ENCODE measurements around the gene SEC24A. TPM values are rescaled to one million over a fixed set of nuclear protein-coding genes. Genes with fewer than 3 reads are reported as not detected.

The SEC24A gene
- polyA plus RNA-seq, 1 donor from 2014 or later = 24.7 TPM

DNA sequence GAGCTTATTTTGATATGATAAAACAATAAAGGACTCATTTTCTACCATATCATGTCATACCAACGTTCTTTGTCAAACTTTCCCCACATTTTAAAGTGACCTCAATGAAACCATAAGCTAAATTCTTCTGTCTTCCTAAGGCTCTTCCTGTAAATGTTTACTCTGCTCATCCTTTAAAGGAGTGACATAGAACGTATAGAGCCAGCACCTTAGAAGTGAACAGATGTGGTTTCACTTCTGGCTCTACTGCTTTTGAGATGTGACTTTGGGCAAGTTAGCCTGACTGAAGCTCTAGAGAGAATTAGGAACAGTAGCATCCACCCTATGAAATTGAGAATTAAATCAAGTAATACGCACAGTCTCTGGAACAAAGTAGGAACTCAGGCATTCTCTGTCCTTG is 40.0 kb upstream of the SEC24A start:
- Histone ChIP-seq H2AFZ (ENCODE audit: low read depth, low read length) (no peak overlapping the region), H3K9me3 (ENCODE audit: low read length) (no peaks in the 10 kb centered on the region), H3K36me3 (ENCODE audit: insufficient read depth, low read length) (no peaks in the 10 kb centered on the region), H3K4me2 (ENCODE audit: low read length) (no peak overlapping the region), H3K27ac (ENCODE audit: low read length) (no peak overlapping the region), H3K79me2 (replicated peaks; ENCODE audit: insufficient read depth, low read length) (no peaks in the 10 kb centered on the region), H3F3A (ENCODE audit: insufficient read depth, low read length, poor library complexity, severe bottlenecking) (no peaks in the 10 kb centered on the region), H3K9ac (ENCODE audit: low read length) (no peak overlapping the region), H3K4me3 (ENCODE audit: low read length) (no peak overlapping the region), H4K20me1 (ENCODE audit: insufficient read depth) (no peaks in the 10 kb centered on the region), H3K27me3 (ENCODE audit: insufficient read depth, low read depth, low read length) (no peaks in the 10 kb centered on the region), H3K9me2 (ENCODE audit: insufficient read depth, low read length) (no peaks in the 10 kb centered on the region)
- TF ChIP-seq, protein P1, sequence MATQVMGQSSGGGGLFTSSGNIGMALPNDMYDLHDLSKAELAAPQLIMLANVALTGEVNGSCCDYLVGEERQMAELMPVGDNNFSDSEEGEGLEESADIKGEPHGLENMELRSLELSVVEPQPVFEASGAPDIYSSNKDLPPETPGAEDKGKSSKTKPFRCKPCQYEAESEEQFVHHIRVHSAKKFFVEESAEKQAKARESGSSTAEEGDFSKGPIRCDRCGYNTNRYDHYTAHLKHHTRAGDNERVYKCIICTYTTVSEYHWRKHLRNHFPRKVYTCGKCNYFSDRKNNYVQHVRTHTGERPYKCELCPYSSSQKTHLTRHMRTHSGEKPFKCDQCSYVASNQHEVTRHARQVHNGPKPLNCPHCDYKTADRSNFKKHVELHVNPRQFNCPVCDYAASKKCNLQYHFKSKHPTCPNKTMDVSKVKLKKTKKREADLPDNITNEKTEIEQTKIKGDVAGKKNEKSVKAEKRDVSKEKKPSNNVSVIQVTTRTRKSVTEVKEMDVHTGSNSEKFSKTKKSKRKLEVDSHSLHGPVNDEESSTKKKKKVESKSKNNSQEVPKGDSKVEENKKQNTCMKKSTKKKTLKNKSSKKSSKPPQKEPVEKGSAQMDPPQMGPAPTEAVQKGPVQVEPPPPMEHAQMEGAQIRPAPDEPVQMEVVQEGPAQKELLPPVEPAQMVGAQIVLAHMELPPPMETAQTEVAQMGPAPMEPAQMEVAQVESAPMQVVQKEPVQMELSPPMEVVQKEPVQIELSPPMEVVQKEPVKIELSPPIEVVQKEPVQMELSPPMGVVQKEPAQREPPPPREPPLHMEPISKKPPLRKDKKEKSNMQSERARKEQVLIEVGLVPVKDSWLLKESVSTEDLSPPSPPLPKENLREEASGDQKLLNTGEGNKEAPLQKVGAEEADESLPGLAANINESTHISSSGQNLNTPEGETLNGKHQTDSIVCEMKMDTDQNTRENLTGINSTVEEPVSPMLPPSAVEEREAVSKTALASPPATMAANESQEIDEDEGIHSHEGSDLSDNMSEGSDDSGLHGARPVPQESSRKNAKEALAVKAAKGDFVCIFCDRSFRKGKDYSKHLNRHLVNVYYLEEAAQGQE (IDR thresholded peaks at IDR 0.05; ENCODE audit: borderline replicate concordance) = no peak
- TF ChIP-seq TAF1 (IDR thresholded peaks at IDR 0.05; ENCODE audit: low read depth) (no peak), EZH2 (IDR thresholded peaks at IDR 0.05; ENCODE audit: borderline replicate concordance, insufficient read depth, low read length, poor library complexity, severe bottlenecking) (no peak), POLR2AphosphoS5 (IDR thresholded peaks at IDR 0.05) (no peak), MXI1 (conservative IDR thresholded peaks at IDR 0.05; ENCODE audit: poor library complexity, severe bottlenecking) (no peak), SMC3 (conservative IDR thresholded peaks at IDR 0.05; ENCODE audit: poor library complexity) (no peak), RAD21 (conservative IDR thresholded peaks at IDR 0.05) (no peak), EP300 (conservative IDR thresholded peaks at IDR 0.05; ENCODE audit: poor library complexity, severe bottlenecking) (no peak)
- TF ChIP-seq, protein P2, sequence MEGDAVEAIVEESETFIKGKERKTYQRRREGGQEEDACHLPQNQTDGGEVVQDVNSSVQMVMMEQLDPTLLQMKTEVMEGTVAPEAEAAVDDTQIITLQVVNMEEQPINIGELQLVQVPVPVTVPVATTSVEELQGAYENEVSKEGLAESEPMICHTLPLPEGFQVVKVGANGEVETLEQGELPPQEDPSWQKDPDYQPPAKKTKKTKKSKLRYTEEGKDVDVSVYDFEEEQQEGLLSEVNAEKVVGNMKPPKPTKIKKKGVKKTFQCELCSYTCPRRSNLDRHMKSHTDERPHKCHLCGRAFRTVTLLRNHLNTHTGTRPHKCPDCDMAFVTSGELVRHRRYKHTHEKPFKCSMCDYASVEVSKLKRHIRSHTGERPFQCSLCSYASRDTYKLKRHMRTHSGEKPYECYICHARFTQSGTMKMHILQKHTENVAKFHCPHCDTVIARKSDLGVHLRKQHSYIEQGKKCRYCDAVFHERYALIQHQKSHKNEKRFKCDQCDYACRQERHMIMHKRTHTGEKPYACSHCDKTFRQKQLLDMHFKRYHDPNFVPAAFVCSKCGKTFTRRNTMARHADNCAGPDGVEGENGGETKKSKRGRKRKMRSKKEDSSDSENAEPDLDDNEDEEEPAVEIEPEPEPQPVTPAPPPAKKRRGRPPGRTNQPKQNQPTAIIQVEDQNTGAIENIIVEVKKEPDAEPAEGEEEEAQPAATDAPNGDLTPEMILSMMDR (IDR thresholded peaks at IDR 0.05; ENCODE audit: poor library complexity, severe bottlenecking) = no peak

DNA sequence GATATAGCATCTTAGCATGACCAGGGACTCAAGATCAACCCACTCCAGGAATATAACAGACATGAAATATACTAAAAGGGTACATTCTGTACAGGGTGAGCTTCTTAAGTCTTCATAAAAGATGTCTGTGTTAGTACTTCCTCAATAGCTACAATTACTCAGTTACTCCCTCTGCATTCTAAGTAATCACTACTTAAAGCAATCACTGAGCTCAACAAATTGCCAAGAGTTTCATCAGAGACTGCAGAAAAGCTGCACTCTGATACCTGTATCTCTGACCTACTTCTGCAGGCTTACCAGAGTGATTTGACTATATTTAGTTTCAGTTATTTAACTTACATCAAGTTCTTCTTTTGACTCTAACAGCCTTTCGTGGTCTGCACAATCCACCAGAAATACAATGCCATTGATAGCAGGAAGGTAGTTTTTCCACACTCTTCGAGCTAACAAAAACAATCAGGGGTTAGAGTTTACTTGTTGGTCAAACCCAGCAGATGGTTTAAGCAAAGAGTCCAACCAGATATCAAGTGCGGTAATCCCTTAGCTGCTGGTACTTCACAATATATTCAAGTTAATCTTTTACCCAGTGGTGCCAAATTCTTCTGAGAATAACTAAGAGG is 39.2 kb upstream of the SEC24A start:
- Histone ChIP-seq H3K4me3 (ENCODE audit: low read length) (no peak overlapping the region), H3K79me2 (replicated peaks; ENCODE audit: insufficient read depth, low read length) (no peaks in the 10 kb centered on the region), H3F3A (ENCODE audit: insufficient read depth, low read length, poor library complexity, severe bottlenecking) (no peaks in the 10 kb centered on the region), H3K27me3 (ENCODE audit: insufficient read depth, low read depth, low read length) (no peaks in the 10 kb centered on the region), H4K20me1 (ENCODE audit: insufficient read depth) (no peaks in the 10 kb centered on the region), H2AFZ (ENCODE audit: low read depth, low read length) (no peak overlapping the region), H3K4me2 (ENCODE audit: low read length) (no peak overlapping the region), H3K9me2 (ENCODE audit: insufficient read depth, low read length) (no peaks in the 10 kb centered on the region), H3K36me3 (ENCODE audit: insufficient read depth, low read length) (no peaks in the 10 kb centered on the region), H3K9ac (ENCODE audit: low read length) (no peak overlapping the region), H3K9me3 (ENCODE audit: low read length) (no peaks in the 10 kb centered on the region), H3K27ac (ENCODE audit: low read length) (no peak overlapping the region)
- TF ChIP-seq SMC3 (conservative IDR thresholded peaks at IDR 0.05; ENCODE audit: poor library complexity) (no peak), TAF1 (IDR thresholded peaks at IDR 0.05; ENCODE audit: low read depth) (no peak), RAD21 (conservative IDR thresholded peaks at IDR 0.05) (no peak), MXI1 (conservative IDR thresholded peaks at IDR 0.05; ENCODE audit: poor library complexity, severe bottlenecking) (no peak), EP300 (conservative IDR thresholded peaks at IDR 0.05; ENCODE audit: poor library complexity, severe bottlenecking) (no peak), POLR2AphosphoS5 (IDR thresholded peaks at IDR 0.05) (no peak), EZH2 (IDR thresholded peaks at IDR 0.05; ENCODE audit: borderline replicate concordance, insufficient read depth, low read length, poor library complexity, severe bottlenecking) (no peak)
- TF ChIP-seq, protein P2 (IDR thresholded peaks at IDR 0.05; ENCODE audit: poor library complexity, severe bottlenecking) = no peak
- TF ChIP-seq, protein P1 (IDR thresholded peaks at IDR 0.05; ENCODE audit: borderline replicate concordance) = no peak
